Raji (cell line): Measurements from ENCODE around the gene KPNA1.

Experiments used
- POLR2A ChIP-seq: IDR thresholded peaks from 2 replicates; pipeline ENCODE4 v1.6.1; 2011; ENCODE audit warnings: low read depth, low read length, control low read depth; ENCODE audit not compliant: insufficient read depth

Gene KPNA1

DNA sequence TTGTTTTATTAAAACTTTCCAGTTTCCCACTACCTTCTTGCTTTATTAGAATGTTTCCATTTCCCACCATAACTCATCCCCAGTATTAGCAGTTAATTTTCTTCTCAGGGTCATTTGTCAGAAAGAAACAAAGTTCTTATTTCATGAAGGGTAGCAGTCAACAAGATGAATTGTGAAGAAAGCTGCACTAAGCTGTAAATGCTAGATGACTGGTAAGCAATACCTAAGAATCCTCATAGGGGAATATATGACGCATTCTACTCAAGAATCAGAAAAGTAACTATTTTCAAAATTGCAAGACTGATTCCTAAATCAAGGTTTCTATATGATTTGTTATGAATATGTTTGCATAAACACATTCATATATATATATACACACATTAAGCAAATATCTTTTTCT, 50.1 kb downstream of the KPNA1 start:
- no peak for TF ChIP-seq POLR2A

DNA sequence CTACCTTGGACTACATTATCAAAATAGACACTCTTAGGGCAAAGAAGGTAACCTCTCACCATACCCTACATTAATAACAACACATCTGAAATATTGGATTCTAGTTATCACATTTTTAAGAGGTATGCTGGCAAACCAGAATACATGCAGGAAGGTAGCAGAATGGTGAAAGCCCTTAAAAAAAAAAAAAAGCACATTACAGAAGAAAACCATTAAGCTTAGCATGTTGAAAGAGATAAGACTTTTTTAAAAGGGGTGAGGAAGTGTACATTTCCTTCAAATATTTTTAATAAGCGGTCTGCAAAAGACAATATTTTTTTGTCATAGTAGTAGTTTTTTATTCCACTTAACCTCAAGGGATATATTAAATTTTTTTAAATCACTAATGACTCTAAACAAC, 52.3 kb downstream of the KPNA1 start:
- TF ChIP-seq POLR2A = no peak

DNA sequence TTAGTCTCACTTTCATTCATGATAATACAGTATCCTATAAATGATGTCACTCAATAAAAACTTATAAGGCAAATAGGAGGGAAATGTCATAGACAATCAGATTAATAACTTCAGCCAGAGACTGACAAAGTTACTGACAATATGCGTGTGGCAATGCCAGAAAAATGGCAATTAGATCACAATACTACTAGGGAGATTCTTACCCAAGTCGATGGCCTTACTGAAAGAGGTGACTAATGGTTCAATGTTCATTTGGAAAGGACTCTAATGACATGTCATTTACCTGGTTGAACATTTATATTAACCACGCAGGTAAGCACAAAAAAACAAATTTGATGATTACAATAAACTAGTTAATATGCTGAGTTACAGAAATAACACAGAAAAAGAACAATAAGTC, 52.9 kb downstream of the KPNA1 start:
- TF ChIP-seq POLR2A = no peak

DNA sequence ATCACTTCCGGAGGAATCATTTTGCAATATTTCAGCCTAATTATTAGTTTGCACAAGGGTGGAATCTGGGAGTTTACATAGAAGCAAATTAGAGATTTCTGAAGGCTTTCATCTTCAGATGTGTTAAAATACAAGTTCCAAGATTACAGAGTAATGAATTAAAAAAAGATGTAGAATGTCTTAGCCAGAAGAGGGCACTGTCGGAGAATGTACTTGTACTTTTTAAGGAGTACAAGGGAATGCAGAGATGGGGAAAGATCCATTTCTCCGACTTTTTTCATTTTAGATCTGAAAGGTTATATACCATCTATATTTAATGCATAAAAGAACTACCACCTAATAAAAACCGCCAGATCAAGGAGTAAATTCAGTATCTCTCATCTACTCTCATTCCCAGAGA, 55.7 kb downstream of the KPNA1 start:
- no peak for TF ChIP-seq POLR2A

DNA sequence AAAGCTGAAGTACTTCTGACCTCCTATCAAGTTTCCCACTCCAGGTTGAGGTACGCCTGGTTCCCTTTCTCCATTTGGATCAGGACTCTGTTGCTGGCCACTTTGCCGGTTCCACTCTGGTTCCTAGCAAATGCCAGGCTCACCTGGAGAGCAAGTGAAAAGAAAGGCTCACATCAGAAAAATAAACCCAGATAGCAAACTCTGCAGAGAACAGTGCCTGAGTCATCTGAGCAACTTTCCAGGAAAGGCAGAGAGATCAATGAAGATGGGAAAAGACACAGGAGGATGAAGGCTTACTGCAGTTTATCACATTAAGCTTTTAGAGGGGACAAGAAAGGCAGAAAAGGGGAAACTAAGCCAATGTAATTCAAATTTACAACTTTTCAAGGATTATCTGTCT, 57.0 kb downstream of the KPNA1 start:
- TF ChIP-seq POLR2A = no peak

DNA sequence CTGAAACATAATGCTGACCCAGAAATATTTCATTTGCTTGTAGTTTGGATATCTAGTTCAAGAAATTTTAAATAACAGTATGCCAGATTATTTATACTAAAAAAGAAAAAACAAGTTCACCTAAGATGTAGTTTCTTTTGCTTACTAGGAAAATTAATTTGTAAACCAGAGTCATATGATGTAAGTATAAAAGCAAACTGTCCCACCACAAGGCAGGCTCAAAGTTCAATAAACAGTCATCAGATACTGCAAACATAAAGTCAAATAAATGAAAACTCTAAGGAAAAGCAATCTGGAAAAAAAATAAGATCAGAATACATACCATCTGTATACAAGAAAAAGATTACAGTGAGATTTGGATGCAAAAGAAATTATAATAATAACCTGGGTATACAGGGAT, 58.7 kb downstream of the KPNA1 start:
- TF ChIP-seq POLR2A = no peak

DNA sequence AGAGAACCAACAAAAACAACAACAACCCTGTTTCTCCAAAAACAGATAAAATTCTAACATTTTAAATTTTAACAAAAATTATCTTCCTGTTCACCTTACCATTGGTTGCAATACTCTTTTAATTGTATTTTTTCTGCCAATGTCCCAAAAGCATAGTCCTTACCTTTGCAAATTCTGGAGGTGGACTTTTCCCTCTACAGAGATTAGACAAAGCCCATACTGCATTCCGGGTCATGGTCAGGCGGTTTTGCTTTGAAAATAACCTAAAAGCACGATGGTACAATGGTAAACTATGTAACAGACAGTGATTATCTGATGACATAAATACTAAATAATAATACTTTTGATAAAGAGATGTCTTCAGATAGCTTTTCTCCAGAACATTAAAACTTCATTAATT, 63.4 kb downstream of the KPNA1 start:
- TF ChIP-seq POLR2A = no peak

DNA sequence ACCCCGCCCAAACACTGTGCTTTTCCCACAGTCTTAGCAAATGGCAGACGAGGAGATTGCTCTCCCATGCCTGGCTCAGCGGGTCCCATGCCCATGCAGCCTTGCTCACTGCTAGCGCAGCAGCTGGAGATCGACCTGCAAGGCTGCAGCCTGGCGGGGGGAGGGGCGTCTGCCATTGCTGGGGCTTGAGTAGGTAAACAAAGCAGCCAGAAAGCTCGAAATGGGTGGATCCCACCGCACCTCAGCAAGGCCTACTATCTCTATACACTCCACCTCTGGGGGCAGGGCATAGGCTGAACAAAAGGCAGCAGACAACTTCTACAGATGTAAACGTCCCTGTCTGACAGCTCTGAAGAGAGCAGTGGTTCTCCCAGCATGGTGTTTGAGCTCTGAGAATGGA, 71.6 kb downstream of the KPNA1 start:
- TF ChIP-seq POLR2A = no peak

DNA sequence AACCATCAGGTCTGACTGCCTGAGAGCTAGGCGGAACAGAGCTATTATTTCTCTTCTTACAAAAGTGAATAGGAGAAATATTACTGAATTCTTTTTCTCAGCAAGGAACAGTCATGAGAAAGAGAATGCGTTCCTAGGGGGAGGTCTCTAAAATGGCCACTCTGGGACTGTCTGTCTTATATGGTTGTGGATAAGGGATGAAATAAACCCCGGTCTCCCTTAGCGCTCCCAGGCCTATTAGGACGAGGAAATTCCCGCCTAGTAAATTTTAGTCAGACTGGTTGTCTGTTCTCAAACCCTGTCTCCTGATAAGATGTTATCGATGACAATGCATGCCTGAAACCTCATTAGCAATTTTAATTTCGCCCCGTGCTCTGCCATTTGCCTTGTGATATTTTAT, 78.8 kb downstream of the KPNA1 start:
- TF ChIP-seq POLR2A = no peak

DNA sequence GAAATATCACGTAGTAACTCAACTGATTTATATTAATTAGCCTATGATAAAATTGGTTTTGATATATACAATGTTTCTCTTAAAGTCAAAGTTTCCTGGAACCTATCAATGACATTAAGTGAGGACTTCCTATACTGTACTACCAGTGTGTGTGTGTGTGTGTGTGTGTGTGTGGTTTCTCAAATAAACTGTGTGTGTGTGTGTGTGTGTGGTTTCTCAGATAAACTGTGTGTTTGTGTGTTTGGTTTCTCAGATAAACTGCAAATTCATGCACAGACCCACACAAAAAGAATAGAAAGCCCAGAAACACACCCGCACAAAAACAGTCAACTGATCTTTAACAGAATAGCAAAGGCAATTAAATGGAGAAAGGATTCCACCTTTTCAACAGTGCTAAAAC, 84.4 kb downstream of the KPNA1 start:
- TF ChIP-seq POLR2A = no peak

DNA sequence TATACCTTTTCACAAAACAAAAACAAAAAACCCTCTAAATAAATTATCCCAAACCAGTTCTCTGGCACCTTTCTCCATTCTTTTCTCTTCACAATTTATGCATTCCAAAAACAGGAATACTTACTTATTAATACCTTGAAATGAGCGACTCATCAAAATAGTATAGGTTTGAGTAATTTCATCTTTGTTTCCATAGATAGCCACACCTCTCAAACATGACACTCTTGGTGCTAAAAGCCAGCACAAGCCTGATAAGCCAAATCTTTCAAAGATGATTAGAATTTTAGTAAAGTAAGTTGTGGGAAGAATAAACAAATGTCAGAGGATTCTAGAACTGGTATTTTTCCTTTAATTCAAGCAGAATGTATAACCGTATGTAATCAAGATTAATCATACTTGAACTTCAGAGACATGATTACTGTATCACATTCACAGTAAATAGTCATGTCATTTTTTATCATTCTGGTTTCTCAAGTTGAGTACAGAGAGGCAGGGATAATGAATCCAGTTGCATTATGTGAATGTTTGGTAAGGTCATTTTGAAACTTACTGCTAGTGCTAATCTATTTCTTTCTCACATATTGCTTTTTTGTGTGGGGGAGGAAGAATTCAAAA, 86.8 kb downstream of the KPNA1 start:
- no peak for TF ChIP-seq POLR2A

DNA sequence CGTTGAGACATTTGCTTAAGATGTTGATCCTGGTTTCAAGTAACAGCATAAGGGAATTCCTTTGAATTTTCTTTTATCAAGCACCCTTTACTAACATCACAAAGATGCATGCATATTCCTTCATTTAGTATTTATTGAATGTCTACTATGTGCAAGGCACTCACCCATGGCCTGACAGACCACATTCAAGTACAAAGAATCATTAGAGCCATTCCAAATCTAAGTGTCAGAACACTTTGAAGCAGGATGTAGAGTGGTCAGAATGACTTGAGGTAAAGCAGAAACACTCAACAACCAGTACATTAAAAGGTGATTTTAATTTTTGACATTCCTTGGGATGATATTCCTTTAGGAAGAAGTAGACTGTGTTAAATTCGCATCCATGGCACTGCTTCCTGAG, 92.9 kb downstream of the KPNA1 start:
- TF ChIP-seq POLR2A = no peak

DNA sequence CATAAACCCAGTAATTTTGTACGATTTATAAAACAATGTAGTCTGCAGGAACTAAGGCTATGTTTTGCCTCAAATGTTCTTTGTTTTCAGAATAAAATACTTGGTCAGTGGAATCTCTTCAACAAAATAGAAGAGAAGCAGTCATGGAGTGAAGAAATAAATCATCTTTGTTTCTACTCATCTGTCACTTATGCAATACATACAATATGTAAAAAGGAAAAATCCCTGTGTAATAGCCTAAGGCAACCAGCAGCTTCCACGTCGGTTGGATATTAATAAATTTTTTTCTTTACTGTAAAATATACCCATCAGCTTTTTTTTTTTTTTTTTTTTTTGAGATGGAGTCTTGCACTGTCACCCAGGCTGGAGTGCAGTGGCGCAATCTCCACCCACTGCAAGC, 93.6 kb downstream of the KPNA1 start:
- TF ChIP-seq POLR2A = no peak

DNA sequence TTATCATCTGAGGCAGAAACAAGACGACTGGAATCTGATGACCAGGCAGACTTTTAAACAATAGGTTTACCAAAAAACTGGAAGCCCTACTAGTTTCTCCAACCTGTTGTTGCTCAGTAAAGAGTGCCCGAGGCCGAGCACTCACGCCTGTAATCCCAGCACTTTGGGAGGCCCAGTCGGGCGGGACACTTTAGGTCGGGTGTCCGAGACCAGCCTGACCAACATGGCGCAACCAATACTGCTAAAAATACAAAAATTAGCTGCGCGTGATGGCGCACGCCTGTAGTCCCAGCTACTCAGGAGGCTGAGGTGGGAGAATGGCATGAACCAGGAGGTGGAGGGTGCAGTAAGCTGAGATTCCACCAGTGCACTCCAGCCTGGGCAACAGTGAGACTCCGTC, 97.8 kb downstream of the KPNA1 start:
- TF ChIP-seq POLR2A = no peak

DNA sequence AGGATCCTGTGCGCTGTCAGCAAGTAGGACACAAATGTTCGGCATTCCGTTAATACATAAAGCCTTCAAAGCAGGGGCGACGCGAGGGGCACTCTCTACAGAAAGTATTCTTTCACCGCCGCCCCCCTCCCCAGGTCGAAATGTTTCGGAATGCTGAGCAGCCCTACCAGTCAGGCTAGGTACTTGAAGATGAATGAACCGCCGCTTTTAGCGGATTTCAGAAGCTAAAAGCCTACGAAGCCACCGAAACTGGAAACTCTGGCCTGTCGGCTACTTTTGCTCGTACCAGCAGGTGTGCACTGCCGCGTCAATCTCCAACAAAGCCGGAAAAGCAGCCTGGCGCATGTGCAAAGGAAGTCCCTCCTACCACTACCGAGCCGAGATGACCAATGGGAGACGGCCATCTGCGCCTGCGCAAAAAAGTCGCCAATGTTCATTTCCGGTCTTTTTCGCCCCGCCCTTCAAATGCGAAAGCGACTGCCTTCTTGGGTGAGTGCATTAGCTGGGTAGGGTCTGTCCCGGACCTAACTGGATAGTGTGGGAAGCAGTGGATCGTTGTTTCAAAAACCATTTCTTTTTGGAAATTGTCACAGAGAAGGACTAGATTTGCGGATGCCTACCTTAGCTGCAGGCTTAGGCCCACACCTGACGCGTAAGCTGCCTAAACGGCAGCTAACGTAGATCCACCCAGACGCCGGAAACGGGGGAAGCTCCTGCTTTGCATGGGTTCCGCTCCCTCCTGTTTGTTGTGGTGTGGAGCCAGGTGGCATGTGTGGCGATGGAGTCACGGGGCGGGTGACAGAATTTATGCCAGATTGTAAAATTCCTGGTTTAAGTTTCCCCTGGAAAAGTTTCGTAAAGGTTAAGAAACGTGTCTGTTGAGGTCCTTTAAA, 98.7 kb downstream of the KPNA1 start, which contains the start of gene WDR5B:
TSS of gene WDR5B (minus strand) at position 301 of the 893 bp plus-strand sequence. CDS start 534 bp downstream, outside the sequence.
- TF ChIP-seq POLR2A = peak; percentile 86

DNA sequence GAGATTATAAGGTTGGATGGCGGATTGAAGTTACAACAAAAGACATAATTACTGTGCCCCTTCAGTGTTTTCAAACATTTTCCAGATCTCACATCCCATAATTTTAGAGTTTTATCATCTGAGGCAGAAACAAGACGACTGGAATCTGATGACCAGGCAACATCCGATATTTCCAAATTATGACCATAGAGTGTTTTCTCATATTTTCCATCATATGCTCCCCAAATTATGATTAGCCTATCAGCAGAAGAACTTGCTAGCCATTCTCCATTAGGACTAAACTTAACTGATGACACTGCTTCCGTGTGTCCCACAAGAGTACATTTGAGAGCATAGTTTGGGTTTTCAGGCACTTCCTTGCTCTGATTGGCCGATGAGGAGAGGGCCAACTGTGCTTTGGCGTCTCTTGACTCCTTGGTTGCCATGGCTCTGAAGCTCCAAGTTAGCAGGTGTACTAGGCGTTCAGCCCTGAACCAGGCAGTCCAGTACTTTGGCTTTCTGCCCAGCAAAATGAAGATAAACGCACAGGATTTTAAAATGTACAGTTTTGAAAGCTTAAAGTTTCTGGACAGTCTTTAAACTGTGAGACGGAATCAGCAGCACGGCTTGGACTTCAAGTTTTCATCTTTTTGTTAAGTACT, 99.5 kb downstream of the KPNA1 start:
- TF ChIP-seq POLR2A = no peak
